Transverse colon (tissue), 4 donors: ENCODE data around the gene NUDCD2. TPM values are rescaled to one million over a fixed set of nuclear protein-coding genes. Genes with fewer than 3 reads are reported as not detected.

ENCODE experiments used
- DNase-seq: peaks from one replicate; pipeline ENCODE4 v3.0.0-alpha.2; 2019
- H3K27ac ChIP-seq, 4 donors: fragments of 200-600 bp; sonication (generic); 2 replicates each; pipeline ENCODE4 v1.5.1; 2016 to 2018; ENCODE audit warnings: inconsistent platforms in 4 of 4
- H3K27me3 ChIP-seq: fragments of 200-600 bp; sonication (generic); 2 replicates; pipeline ENCODE4 v1.5.1; 2017; ENCODE audit warnings: inconsistent platforms
- H3K36me3 ChIP-seq, 4 donors: fragments of 200-600 bp; sonication (generic); 2 replicates each; pipeline ENCODE4 v1.5.1; 2017 to 2019; ENCODE audit warnings: inconsistent platforms in 4 of 4
- H3K4me1 ChIP-seq, 4 donors: fragments of 200-600 bp; sonication (generic); 2 replicates each; pipeline ENCODE4 v1.5.1; 2017 to 2020; ENCODE audit warnings: inconsistent platforms in 4 of 4
- H3K4me3 ChIP-seq, 4 donors: fragments of 200-600 bp; sonication (generic); 1 replicate in 1 of 4; 2 replicates in 3 of 4; pipeline versions ENCODE4 v1.5.1 to v1.6.1; 2017 to 2019; ENCODE audit warnings: inconsistent platforms in 4 of 4
- H3K9me3 ChIP-seq, 2 donors: fragments of 200-600 bp; sonication (generic); 2 replicates each; pipeline ENCODE4 v1.5.1; 2017 to 2019; ENCODE audit warnings: inconsistent platforms in 2 of 2
- EP300 ChIP-seq: sonication (generic); formaldehyde crosslinking; IDR thresholded peaks from one replicate; pipeline ENCODE4 v1.6.1; 2017; ENCODE audit warnings: antibody characterized with exemption, low read depth
- POLR2A ChIP-seq: fragments of 450-650 bp; IDR thresholded peaks from one replicate; pipeline ENCODE4 v1.6.1; 2016; ENCODE audit warnings: antibody characterized with exemption, mild to moderate bottlenecking, moderate library complexity
- POLR2AphosphoS5 ChIP-seq, 3 donors: sonication (generic); formaldehyde crosslinking; IDR thresholded peaks; one replicate each; pipeline ENCODE4 v1.6.1; 2016; ENCODE audit warnings: antibody characterized with exemption in 3 of 3
- WGBS, 2 donors: methylation state at CpG; one replicate each; pipeline ENCODE4 v1.1.5; 2018; ENCODE audit warnings: low coverage in 1 of 2; 5-methylcytosine and 5-hydroxymethylcytosine counted together
- in situ Hi-C, 4 donors: fragments of 200-750 bp; cut with MboI; loops; one replicate each; pipeline versions ENCODE4 v1.15.0 to v1.15.1; 2017; ENCODE audit warnings: low sequenced_read_pairs in 3 of 4, low pct_ligation_motif_present in 1 of 4, low pct_unique_long_range_greater_than_20kb in 1 of 4
- intact Hi-C: fragments of 100-400 bp; cut with DNase I; formaldehyde crosslinking; loops from one replicate; pipeline ENCODE4 v1.15.1; 2023; ENCODE audit warnings: low total_unique reads
- total RNA-seq, 4 donors: library from RNA; depleted of rRNA; stranded (reverse); fragments of >200 nt; gene quantifications; one replicate each; pipeline ENCODE4 v1.1.0, GENCODE V29; 2016
- TF ChIP-seq, protein P1 (sequence below), 5 experiments: fragments of 200-600 bp in 3 of 5; fragments of 450-650 bp in 2 of 5; sonication (generic) in 3 of 5; IDR thresholded peaks; 1 replicate in 2 of 5; 2 replicates in 3 of 5; pipeline ENCODE4 v1.5.1; 2016 to 2017; ENCODE audit warnings: antibody characterized with exemption in 5 of 5, inconsistent platforms in 3 of 5, mild to moderate bottlenecking in 2 of 5, moderate library complexity in 1 of 5

The NUDCD2 gene
- total RNA-seq, 4 donors from 2014 or later = 1.5 to 6.2 (median 3.1) TPM

DNA sequence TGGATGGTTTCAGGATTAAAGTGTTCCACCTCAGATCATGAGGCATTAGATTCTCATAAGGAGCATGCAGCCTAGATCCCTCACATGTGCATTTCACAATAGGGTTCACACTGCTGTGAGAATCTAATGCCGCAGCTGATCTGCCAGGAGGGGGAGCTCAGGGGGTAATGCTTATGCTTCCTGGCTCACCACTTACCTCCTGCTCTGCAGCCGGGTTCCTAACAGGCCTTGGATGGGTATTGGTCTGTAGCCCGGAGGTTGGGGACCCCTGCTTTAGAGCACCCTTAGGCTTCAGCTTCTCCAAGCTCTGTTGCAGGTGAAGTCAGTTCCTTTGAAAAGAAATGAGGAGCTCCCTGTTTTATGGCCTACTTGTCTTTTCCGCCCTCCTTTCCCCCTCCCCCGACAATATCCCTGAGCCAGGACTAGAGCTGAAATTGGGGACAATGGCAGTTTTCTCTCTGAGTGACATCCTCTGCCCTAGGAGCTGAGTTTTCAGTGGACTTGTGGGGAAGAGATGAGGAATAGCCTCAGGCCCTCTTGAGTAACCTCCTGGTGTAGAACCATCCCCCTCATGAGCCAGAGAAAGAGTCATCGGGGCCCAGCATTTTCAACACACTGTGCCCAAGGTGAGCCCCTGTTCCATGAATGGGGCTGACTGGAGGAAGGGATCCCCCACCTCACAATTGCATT is 29.3 kb upstream of the NUDCD2 start:
- Histone ChIP-seq H3K27ac (no peak overlapping the region), H3K4me1 (no peaks in the 10 kb centered on the region), H3K27me3 (no peaks in the 10 kb centered on the region), H3K9me3 (no peaks in the 10 kb centered on the region), H3K4me3 (no peak overlapping the region), H3K36me3 (no peaks in the 10 kb centered on the region)
- in situ Hi-C loops (no loop called here), intact Hi-C loops (no loop called here)
- TF ChIP-seq EP300 = no peak
- no peak for TF ChIP-seq POLR2AphosphoS5 (IDR thresholded peaks at IDR 0.05)
- TF ChIP-seq POLR2A = no peak
- TF ChIP-seq, protein P1, sequence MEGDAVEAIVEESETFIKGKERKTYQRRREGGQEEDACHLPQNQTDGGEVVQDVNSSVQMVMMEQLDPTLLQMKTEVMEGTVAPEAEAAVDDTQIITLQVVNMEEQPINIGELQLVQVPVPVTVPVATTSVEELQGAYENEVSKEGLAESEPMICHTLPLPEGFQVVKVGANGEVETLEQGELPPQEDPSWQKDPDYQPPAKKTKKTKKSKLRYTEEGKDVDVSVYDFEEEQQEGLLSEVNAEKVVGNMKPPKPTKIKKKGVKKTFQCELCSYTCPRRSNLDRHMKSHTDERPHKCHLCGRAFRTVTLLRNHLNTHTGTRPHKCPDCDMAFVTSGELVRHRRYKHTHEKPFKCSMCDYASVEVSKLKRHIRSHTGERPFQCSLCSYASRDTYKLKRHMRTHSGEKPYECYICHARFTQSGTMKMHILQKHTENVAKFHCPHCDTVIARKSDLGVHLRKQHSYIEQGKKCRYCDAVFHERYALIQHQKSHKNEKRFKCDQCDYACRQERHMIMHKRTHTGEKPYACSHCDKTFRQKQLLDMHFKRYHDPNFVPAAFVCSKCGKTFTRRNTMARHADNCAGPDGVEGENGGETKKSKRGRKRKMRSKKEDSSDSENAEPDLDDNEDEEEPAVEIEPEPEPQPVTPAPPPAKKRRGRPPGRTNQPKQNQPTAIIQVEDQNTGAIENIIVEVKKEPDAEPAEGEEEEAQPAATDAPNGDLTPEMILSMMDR (IDR thresholded peaks at IDR 0.05) = no peak
- 93% methylated on average over 6 of the region's 6 CpGs; no CpG with 5 or more reads in 1 of the 2 donors for WGBS, 2 donors
- no peak for DNase-seq

DNA sequence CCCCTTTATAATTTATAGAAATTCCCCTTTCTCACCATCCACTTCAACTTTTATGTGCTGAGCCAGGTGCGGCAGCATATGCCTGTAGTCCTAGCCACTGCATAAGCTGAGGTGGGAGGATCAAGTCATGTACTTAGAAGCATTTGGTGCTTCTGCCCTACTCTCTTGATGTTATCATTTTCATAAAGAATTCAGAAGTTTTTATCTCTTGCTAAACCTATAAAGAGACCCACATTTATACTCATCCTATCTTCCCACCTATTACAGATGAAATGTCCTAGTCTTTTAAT is 19.0 kb upstream of the NUDCD2 start:
- WGBS, 2 donors = 97 to 100% methylated on average over 1 of the region's 1 CpG
- no peak for DNase-seq
- intact Hi-C loops = no loop called here

DNA sequence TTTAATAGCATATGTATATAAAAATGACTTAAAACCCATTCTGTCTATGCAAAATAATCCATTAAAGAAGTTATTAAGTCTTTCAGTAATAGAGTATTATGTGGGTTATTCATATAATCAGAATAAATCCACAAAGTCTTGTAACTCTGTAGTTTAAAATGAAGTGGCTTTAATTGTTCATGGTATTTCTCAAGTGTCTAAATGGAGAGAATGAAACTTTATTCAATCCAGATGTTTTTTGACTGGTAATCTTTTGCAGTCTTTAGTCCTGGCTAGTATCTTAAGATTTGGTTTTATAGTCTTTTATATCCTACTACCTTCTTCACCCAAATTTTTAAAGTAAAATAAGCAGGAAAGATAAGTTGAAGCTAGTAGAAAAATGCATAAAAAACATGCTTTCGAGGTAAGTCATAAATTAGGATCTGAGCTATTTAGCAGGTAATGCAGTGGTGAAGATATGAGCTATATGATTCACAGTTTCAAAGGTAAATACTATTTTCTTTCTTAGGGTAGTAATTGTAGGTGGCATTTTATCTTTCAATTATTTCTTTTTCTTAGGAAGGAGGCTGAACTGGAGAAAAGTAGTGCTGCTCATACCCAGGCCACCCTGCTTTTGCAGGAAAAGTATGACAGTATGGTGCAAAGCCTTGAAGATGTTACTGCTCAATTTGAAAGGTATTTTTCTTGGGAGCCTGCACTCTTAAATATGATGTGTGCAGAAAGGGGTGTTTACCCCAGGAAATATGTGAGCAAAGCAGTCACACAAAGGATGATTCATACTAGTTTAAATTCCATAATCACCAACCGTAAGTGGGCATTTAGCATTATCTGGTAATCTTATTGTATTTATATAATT is 18.5 kb upstream of the NUDCD2 start:
- Histone ChIP-seq H3K27ac (no peak overlapping the region), H3K36me3 (no peaks in the 10 kb centered on the region), H3K4me3 (no peak overlapping the region), H3K27me3 (no peaks in the 10 kb centered on the region), H3K4me1 (no peaks in the 10 kb centered on the region), H3K9me3 (no peaks in the 10 kb centered on the region)
- no peak for DNase-seq
- WGBS, 2 donors = 86 to 88% methylated on average over 2 of the region's 2 CpGs
- intact Hi-C loops (no loop called here), in situ Hi-C loops (no loop called here)
- TF ChIP-seq, protein P1 (IDR thresholded peaks at IDR 0.05) = no peak
- TF ChIP-seq EP300 = no peak
- no peak for TF ChIP-seq POLR2AphosphoS5 (IDR thresholded peaks at IDR 0.05)
- no peak for TF ChIP-seq POLR2A

More for the DNA sequence above, 19.0 kb upstream of the NUDCD2 start:
- H3K36me3 ChIP-seq = no peaks in the 10 kb centered on the region
- no peaks in the 10 kb centered on the region for H3K9me3 ChIP-seq
- no peaks in the 10 kb centered on the region for H3K27me3 ChIP-seq
- no peak for TF ChIP-seq EP300
- TF ChIP-seq, protein P1 (IDR thresholded peaks at IDR 0.05) = no peak
- TF ChIP-seq POLR2AphosphoS5 (IDR thresholded peaks at IDR 0.05) = no peak
- no peak for TF ChIP-seq POLR2A
- no peak overlapping the region for H3K27ac ChIP-seq
- H3K4me3 ChIP-seq = no peak overlapping the region
- in situ Hi-C loops = no loop called here
- no peaks in the 10 kb centered on the region for H3K4me1 ChIP-seq

DNA sequence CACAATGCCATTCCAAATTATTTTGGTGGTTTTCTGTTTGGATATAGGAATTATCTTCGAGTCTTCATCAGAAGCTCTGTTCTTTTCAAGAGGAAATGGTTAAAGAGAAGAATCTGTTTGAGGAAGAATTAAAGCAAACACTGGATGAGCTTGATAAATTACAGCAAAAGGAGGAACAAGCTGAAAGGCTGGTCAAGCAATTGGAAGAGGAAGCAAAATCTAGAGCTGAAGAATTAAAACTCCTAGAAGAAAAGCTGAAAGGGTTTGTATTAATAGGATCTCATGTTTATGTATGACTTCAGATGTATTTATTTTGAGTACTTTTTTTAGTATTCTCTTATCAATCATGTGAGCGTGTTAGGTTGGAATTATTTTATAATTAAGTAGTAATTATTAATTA is 15.5 kb upstream of the NUDCD2 start:
- Histone ChIP-seq H3K36me3 (no peaks in the 10 kb centered on the region), H3K4me1 (no peaks in the 10 kb centered on the region), H3K9me3 (no peaks in the 10 kb centered on the region), H3K27ac (no peak overlapping the region), H3K4me3 (no peak overlapping the region), H3K27me3 (no peaks in the 10 kb centered on the region)
- 90 to 92% methylated on average over 2 of the region's 2 CpGs for WGBS, 2 donors
- intact Hi-C loops (no loop called here), in situ Hi-C loops (no loop called here)
- TF ChIP-seq, protein P1 (IDR thresholded peaks at IDR 0.05) = no peak
- no peak for TF ChIP-seq EP300
- TF ChIP-seq POLR2A = no peak
- no peak for TF ChIP-seq POLR2AphosphoS5 (IDR thresholded peaks at IDR 0.05)
- DNase-seq = no peak
